GM18520 (cell line): ENCODE data around the gene PFKFB2.
A peak's percentile ranks its signal among the peaks of the same experiment; 100 is the strongest.

Source experiments
- ATAC-seq: cut with Tn5 transposase; IDR thresholded peaks from one replicate; pipeline ENCODE4 v1.9.1; 2021; ENCODE audit not compliant: unreplicated experiment

The PFKFB2 gene

GRCh38 chr1:207088161-207088560 is 35.1 kb downstream of the PFKFB2 start:
- no peak for ATAC-seq

DNA sequence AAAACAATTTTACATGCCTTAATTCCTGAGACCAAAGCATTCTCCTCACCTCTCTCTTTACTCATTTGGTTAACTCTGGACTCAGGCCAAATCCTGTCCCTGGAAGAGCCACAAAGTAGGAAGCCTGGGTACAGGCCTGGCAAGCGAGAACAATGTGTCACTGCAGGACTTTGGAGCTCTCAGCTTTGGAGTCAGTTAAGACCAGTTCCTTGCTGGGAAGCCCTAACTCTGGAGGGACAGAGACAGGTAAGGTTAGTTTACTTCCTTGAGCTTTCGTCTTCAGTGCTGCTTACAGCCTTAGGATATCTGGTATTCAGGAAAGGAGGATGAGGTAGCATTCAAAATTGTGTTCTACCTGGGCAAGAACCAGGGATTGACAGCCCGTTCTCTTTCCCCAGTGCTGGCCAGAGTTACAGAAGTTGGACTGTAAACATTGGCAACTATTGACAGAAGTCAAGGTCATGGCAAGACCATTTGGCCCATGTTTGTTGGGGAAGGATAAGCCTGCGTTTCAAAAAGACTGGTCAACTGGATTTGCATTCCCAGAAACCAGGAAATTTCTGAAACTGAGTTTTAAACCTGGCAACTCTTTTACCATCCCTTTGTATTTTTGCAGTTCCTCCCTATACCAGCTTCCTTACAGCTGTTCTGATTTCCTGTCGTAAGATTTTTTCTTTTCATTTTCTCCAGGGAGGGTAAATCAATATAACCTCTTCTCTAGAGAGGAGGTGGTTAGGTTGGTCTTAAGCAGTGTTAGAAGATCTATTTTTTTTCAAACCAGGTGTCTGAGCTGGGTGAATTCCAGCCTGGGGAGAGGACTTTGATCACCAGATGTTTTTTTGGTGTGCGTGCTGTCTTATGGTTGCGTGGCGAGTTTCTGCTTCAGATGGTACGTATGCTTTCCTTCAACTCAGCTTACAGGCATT is 35.9 kb downstream of the PFKFB2 start, which contains the start of gene C4BPB:
TSS of gene C4BPB (plus strand) at position 160 of the 926 bp plus-strand sequence. CDS start at position 832, 672 bp downstream.
- ATAC-seq, result no peak

- no peak for ATAC-seq
Observed at GRCh38 chr1:207089627-207090355, 36.7 kb downstream of the PFKFB2 start.

DNA sequence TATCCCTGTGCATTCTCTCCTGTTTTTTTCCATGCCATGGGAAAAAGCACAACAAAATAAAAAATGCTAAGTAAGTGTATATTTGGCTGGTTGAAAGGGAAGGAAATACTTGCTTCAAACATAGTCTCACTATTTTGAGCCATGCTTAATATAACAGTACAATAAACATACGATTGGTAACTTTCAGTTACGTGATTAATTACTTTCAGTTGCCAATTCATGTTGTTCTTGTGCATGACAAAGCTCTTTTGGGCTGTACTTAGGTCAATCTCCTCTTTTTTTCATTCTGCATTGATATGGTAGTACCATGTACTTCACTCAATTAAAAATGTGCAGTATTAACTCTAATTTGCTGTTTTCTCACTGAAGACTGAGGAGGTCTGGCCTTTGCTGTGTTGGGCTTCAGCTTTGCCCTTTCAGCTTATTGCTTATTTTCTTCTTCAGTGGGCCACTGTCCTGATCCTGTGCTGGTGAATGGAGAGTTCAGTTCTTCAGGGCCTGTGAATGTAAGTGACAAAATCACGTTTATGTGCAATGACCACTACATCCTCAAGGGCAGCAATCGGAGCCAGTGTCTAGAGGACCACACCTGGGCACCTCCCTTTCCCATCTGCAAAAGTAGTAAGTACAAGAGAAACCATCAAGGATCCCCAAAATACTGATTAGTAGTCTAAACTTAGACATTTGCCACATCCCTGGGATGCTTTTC is 38.3 kb downstream of the PFKFB2 start:
- ATAC-seq, result no peak

GRCh38 chr1:207093944-207094343 is 40.9 kb downstream of the PFKFB2 start:
- ATAC-seq, result no peak

DNA sequence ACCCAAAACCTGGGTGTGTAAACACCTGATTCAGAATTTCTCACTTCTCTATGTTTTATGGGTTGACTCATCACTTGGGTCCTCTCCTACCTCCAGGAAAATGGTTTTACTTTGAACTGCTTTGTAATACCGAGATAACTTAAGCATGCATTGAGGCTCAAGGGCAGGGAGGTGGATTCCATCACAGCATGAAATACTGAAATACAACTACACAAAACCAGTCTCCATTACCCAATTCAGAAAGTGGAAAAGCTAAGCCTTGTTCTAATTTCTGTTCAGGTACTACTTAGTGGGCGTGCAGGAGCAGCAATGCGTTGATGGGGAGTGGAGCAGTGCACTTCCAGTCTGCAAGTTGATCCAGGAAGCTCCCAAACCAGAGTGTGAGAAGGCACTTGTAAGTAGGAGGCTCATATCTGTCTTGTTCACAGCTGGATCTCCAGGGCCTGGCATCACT is 44.8 kb downstream of the PFKFB2 start:
- ATAC-seq, result peak; percentile 80

- ATAC-seq, result no peak
Observed at GRCh38 chr1:207101720-207102119, 48.6 kb downstream of the PFKFB2 start.

DNA sequence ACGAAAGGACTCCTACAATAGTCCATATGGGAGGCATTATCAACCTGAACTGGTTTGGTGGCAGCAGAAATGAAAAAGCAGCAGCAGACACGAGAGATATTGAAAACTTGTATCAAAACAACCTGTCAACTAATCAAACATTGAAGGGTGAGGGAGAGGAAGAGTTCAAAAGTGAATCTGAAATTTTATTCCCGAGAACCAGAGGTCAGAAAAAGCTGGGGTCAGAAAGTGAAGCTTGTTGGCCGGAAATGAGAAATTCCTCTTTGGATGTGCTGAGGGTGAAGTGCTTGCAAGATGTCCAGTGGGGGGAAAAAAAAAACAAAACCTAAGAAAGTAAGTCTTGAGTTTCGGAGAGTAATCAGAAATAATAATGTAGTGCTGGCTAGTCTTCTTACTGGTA is 49.1 kb downstream of the PFKFB2 start:
- ATAC-seq, result no peak

DNA sequence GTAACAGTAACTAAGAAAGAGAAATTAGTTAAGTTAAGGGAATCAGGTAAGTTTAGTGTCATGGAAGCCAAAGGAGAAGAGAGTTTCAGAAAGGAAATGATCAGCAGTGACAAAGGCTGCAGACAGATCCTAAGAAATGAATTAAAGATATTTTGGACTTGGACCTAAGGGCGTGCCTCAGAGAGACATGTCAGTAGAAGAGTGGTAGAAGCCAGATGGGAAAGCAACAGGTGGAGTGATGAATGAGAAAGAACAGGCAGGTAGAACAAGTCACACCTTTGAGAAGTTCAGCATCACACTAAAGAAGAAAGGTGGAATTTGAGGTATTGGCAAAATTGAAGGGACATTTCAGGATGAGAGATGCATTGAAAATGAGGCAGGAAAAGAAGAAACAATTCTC is 49.6 kb downstream of the PFKFB2 start:
- no peak for ATAC-seq

- no peak for ATAC-seq
Observed at GRCh38 chr1:207103892-207104373, 50.9 kb downstream of the PFKFB2 start, which contains the start of gene C4BPA. TSS of gene C4BPA (plus strand) at chr1:207104233. CDS start at chr1:207113026, 8,793 bp downstream.

DNA sequence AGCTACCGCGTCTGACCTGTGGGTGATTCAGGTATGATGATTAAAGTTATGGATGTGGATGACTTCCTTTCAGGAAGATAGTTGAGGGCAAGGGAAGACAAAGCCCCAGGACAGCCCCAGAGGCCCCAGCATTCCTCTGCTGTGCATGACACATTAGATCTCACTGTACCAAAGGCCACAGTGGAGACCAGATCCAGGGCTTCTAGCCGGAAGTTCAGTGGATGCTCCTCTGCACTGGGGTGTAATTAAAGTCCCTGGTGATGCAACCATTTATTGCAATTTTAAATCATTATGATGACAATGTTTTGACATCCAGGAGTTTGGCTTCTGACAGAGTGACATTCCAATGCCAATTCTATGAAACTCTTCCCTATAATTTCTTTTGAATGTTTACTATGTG is 55.9 kb downstream of the PFKFB2 start:
- no peak for ATAC-seq

- ATAC-seq, result no peak
Observed at GRCh38 chr1:207112616-207113296, 59.7 kb downstream of the PFKFB2 start.

DNA sequence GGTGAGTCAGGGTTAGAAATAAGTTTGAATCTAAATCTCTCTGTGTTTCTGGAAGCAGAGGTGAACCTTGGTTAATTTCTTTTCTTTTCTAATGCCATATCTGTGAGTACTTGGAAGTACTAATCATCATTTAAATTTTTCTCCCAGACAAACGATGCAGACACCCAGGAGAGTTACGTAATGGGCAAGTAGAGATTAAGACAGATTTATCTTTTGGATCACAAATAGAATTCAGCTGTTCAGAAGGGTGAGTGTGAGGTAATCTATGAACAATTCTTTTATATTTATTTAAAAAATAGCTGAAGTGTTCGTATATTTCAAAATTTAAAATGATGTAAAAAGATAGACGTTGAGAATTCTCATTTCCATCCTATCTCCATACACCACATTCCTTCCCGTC is 62.2 kb downstream of the PFKFB2 start:
- ATAC-seq, result no peak

DNA sequence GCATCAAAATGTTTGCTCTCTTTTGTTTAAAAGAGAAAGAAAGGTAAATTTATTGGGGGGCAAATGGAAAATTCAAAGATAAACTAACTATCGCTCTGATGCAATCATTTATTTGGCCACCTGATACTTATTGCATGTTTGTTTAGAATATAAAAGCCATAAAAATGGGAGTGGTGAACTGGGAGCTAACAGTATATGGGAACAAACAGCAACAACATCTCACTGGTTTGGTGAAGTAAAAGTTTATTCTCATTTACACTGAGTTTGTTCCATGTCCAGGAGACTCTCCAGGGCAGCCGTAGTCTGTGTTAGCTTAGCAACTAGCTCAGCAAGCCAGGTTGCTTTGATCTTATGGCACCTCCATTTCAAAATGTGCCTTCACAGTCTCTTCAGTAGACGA is 71.3 kb downstream of the PFKFB2 start:
- no peak for ATAC-seq

GRCh38 chr1:207128336-207128921 is 75.4 kb downstream of the PFKFB2 start:
- no peak for ATAC-seq

GRCh38 chr1:207129053-207129452 is 76.0 kb downstream of the PFKFB2 start:
- ATAC-seq, result no peak
